SK-N-SH treated with all-trans-retinoic acid at 6 μM for 48 hours (cell line): ENCODE measurements around the gene GOLGA6L1.

ENCODE experiments used
- ATAC-seq: fragments of 200-7000 bp; cut with Tn5 transposase; 3 replicates; pipeline ENCODE4 v1.9.1; 2020; ENCODE audit warnings: mild to moderate bottlenecking, moderate library complexity
- GLIS3 ChIP-seq: fragments of 250-450 bp; sonication (Bioruptor Pico); IDR thresholded peaks from 2 replicates; pipeline ENCODE4 v1.5.0; 2020; ENCODE audit warnings: mild to moderate bottlenecking, moderate library complexity
- TOX ChIP-seq: fragments of 250-450 bp; sonication (Bioruptor Pico); IDR thresholded peaks from 2 replicates; pipeline ENCODE4 v1.8.0; 2021; ENCODE audit warnings: mild to moderate bottlenecking, moderate library complexity, borderline replicate concordance

Gene GOLGA6L1

DNA sequence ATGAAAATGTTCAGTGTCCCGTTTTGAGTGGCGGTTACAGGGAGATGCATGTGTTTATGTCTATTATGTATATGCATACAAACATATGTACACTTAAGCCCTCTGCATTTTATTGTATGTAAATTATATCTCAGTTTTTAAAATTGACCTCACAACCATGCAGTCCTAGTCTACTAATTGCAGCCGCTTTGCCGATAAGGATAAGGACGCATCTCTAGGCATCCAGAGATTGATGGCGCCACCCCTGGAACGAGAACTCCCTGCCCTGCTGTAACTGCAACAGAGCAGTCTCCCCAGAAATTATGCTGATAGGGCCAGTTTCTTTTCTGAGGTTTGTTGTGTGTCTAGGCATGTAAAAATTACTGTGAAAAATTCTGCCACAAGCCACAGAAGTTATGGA lies 56.9 kb downstream of the GOLGA6L1 start:
- no peak; the same call in 2 of the 3 replicates for ATAC-seq
- TF ChIP-seq GLIS3 (CRISPR knock-in tag) (no peak), TOX (CRISPR knock-in tag) (no peak)
